ENCODE data around the gene CASZ1.

DNA sequence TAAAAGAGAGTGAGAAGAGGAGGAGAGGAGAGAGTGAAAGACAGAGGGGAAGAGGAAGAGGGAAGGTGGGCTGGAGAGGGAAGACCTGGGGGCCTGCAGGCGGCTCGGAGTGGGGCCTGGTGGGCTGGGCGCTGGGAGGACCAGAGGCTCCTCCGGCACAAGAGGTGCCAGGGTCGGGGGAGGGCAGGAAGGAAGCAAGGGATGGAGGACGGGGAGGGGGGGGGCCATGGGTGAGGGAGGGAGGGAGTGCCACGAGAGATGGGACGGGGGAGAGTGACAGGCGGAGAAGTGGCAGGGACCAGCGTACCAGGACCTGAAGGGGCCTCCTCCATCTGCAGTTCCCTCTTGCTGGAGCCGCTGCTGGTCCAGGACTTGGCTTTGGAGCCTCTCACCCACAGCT is 87.7 kb downstream of the CASZ1 start:
- TF ChIP-seq, protein P1, sequence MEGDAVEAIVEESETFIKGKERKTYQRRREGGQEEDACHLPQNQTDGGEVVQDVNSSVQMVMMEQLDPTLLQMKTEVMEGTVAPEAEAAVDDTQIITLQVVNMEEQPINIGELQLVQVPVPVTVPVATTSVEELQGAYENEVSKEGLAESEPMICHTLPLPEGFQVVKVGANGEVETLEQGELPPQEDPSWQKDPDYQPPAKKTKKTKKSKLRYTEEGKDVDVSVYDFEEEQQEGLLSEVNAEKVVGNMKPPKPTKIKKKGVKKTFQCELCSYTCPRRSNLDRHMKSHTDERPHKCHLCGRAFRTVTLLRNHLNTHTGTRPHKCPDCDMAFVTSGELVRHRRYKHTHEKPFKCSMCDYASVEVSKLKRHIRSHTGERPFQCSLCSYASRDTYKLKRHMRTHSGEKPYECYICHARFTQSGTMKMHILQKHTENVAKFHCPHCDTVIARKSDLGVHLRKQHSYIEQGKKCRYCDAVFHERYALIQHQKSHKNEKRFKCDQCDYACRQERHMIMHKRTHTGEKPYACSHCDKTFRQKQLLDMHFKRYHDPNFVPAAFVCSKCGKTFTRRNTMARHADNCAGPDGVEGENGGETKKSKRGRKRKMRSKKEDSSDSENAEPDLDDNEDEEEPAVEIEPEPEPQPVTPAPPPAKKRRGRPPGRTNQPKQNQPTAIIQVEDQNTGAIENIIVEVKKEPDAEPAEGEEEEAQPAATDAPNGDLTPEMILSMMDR (conservative IDR thresholded peaks at IDR 0.05; ENCODE audit: low read depth in 2 of 2): no peak
- TF ChIP-seq, protein P2, sequence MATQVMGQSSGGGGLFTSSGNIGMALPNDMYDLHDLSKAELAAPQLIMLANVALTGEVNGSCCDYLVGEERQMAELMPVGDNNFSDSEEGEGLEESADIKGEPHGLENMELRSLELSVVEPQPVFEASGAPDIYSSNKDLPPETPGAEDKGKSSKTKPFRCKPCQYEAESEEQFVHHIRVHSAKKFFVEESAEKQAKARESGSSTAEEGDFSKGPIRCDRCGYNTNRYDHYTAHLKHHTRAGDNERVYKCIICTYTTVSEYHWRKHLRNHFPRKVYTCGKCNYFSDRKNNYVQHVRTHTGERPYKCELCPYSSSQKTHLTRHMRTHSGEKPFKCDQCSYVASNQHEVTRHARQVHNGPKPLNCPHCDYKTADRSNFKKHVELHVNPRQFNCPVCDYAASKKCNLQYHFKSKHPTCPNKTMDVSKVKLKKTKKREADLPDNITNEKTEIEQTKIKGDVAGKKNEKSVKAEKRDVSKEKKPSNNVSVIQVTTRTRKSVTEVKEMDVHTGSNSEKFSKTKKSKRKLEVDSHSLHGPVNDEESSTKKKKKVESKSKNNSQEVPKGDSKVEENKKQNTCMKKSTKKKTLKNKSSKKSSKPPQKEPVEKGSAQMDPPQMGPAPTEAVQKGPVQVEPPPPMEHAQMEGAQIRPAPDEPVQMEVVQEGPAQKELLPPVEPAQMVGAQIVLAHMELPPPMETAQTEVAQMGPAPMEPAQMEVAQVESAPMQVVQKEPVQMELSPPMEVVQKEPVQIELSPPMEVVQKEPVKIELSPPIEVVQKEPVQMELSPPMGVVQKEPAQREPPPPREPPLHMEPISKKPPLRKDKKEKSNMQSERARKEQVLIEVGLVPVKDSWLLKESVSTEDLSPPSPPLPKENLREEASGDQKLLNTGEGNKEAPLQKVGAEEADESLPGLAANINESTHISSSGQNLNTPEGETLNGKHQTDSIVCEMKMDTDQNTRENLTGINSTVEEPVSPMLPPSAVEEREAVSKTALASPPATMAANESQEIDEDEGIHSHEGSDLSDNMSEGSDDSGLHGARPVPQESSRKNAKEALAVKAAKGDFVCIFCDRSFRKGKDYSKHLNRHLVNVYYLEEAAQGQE (IDR thresholded peaks at IDR 0.05; ENCODE audit: unreplicated experiment): no peak
- TF ChIP-seq POLR2AphosphoS5 (IDR thresholded peaks at IDR 0.05; ENCODE audit: low read depth) (no peak), EZH2phosphoT487 (IDR thresholded peaks at IDR 0.05; ENCODE audit: unreplicated experiment) (no peak), CREB1 (CRISPR knock-in tag; IDR thresholded peaks at IDR 0.05; ENCODE audit: low read depth) (no peak), EZH2 (IDR thresholded peaks at IDR 0.05; ENCODE audit: low read depth, unreplicated experiment) (no peak), JUNB (IDR thresholded peaks at IDR 0.05; ENCODE audit: unreplicated experiment) (no peak), STAT1 (IDR thresholded peaks at IDR 0.05; ENCODE audit: unreplicated experiment) (no peak), NANOG (IDR thresholded peaks at IDR 0.05; ENCODE audit: borderline replicate concordance) (no peak), ZNF114 (CRISPR knock-in tag; IDR thresholded peaks at IDR 0.05) (no peak)
- TF ChIP-seq, protein P3, sequence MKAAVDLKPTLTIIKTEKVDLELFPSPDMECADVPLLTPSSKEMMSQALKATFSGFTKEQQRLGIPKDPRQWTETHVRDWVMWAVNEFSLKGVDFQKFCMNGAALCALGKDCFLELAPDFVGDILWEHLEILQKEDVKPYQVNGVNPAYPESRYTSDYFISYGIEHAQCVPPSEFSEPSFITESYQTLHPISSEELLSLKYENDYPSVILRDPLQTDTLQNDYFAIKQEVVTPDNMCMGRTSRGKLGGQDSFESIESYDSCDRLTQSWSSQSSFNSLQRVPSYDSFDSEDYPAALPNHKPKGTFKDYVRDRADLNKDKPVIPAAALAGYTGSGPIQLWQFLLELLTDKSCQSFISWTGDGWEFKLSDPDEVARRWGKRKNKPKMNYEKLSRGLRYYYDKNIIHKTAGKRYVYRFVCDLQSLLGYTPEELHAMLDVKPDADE (IDR thresholded peaks at IDR 0.05): no peak
